GM19438 (cell line): ENCODE measurements around the gene MEN1.
A peak's percentile ranks its signal among the peaks of the same experiment; 100 is the strongest.

Experiments
- ATAC-seq: cut with Tn5 transposase; IDR thresholded peaks from one replicate; pipeline ENCODE4 v1.9.1; 2021; ENCODE audit warnings: low read depth; ENCODE audit not compliant: unreplicated experiment

The MEN1 gene

GRCh38 chr11:64788321-64789215 lies 21.8 kb downstream of the MEN1 start:
- no peak for ATAC-seq

- ATAC-seq = no peak
Observed at GRCh38 chr11:64787526-64788320, 22.6 kb downstream of the MEN1 start.

DNA sequence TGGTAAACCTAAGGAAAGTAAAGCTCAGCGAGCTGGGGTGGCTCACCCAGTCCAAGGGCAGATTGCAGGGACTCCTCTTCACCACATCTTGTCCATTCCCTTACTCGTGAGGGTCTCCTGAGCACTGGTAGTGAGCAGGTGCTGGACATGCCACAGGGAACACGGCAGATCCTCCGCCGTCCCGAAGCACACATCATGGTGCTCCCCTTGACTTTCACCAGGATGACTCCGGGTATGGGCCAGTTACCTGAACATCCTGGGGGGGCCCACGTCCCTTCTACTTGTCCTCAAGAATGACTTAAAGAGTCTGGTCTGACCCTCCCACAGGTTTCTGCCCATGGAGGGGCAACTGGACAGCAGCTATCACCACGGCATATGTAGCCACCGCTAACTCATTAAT lies 24.0 kb downstream of the MEN1 start:
- ATAC-seq = no peak

- ATAC-seq = no peak
Observed at GRCh38 chr11:64784813-64785581, 25.4 kb downstream of the MEN1 start.

- ATAC-seq = peak; percentile 84
Observed at GRCh38 chr11:64778473-64779298, 31.7 kb downstream of the MEN1 start, which contains the start of gene SF1. TSS of gene SF1 (minus strand) at chr11:64778542. CDS start at chr11:64778392, 150 bp downstream.

GRCh38 chr11:64778223-64778472 lies 32.2 kb downstream of the MEN1 start:
- ATAC-seq = peak; percentile 10

GRCh38 chr11:64777449-64778222 lies 32.7 kb downstream of the MEN1 start:
- no peak for ATAC-seq

DNA sequence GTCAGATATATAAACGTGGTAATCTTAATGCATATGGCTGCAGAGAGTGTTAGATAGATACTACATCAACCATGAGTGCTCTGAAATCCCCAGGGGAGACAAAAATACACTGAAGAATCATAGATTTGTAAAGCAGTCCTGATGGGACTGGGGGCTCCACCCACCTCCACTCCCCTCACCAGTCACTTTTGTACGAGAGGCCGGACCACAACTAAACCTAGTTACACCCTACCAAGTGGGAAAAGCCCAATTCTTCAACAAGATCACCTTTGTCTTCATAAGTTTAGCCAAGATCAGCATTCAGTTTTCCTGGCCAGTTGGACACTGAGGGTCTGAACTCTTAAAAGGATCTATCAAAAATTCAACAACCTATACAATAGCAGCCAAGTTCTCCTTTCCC lies 33.5 kb downstream of the MEN1 start:
- no peak for ATAC-seq

DNA sequence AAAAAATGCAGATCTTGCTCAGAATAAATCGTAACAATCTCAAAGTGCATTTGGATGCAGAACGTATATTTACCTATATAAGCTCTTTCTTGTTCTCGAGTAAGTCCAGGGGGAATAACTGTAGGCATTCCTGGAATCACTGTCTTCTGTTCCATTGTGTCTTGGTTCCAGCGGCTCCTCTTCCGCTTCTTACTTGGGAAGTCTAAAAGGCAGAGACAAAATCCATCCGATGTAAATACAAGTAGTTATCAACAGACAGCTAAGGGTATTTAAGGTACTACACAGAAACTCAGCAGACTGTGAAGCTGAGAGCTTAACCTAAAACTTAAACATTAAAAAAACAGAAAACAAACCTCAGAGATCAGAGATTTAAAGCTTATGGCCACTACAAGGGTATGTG lies 33.9 kb downstream of the MEN1 start:
- ATAC-seq = no peak

- no peak for ATAC-seq
Observed at GRCh38 chr11:64774144-64774543, 36.2 kb downstream of the MEN1 start.

DNA sequence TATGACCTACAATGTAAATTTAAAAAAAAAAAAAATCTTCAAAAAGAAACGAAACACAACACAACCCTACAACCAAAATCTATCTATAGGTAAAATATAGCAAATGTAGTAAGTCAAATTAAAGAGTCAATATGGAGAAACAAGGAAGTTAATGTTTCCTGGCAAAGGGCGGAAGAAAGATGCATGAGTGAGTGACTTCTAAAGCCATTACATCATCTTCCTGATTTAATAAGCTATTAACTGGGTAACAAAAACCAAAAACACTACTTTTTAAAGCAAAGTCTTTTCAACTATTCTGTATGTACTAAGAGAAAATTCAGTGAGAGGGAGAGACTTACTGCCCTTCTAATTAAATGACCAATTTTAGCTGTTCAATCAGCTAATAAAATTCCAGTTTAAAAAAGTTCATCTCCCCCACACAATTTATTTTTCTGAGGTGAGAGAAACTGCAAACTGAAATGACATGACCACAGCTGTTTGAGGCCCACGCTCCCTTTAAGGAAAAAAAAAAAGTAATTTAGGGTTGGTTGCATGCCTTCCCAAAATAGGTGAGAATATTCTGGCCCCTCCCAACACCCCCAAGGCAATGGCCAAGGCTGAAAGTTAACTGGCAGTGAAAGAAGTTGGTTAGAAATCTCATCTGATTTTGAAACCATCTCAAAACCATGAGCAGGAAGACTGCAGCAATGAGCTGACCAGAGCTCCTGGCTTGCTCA lies 37.9 kb downstream of the MEN1 start:
- no peak for ATAC-seq

- ATAC-seq = no peak
Observed at GRCh38 chr11:64771861-64772260, 38.5 kb downstream of the MEN1 start.

GRCh38 chr11:64770120-64770519 lies 40.2 kb downstream of the MEN1 start:
- no peak for ATAC-seq

DNA sequence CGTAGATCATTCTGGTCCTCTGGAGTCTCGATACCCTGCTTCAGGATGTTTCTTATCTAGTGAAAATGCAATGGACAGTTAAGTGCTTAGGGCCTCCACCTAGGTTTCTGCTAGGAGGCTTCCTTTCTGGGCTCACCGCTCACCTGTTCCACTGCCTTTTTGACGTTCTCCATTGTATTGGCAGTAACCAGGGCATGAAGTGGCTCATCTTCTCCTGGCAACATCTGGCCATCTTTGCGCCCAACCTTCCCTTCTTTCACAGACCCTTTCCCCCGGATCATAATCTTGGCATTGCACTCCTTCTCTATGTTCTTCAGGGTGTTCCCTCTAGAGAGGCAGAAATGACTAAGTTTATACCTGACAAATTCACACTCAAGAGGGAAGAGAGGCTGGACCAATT lies 41.1 kb downstream of the MEN1 start:
- no peak for ATAC-seq

DNA sequence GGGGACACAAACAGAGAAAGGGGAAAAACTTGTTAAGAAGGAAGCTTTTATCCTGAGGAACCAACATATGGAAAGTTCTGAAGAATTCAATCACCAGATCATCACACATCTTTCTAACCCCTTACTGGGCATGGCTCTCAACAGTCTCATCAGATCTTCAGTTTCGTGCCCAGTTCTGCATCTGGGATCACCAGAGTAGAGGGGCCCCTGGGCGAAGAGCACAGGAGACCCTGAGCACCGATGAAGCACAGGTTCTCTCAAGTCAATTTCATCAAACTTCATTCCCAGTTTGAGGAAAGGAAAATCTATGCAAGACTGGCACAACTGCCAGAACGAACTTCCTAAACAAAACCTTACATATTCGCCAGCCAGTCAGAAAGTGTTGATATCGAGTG lies 42.1 kb downstream of the MEN1 start:
- no peak for ATAC-seq

GRCh38 chr11:64767344-64768299 lies 42.7 kb downstream of the MEN1 start:
- no peak for ATAC-seq

DNA sequence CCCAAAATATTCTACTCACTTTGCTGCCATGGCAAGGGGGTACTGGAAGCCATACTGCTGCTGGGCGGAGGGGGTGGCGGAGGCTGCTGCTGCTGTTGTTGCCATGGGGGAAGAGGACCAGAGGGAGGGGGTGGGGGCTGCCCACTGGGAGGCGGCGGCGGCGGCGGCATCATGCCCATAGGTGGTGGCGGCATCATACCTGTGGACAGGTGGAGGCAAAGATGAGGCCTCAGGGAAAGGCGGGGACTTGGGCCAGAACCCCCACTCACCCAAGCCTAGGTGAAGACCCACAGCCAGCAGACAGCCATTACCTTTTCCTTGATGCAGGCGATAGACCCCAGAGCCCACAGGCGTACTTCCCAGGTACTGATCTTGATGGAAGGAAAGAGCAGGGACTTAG lies 43.5 kb downstream of the MEN1 start:
- no peak for ATAC-seq
